HEK293 (cell line): ENCODE measurements around the gene KXD1.
A peak's percentile ranks its signal among the peaks of the same experiment; 100 is the strongest.

Source experiments
- BCL6B ChIP-seq: fragments of 450-650 bp; formaldehyde crosslinking; IDR thresholded peaks from 2 replicates; pipeline ENCODE4 v1.5.1; 2017; ENCODE audit warnings: missing biosample characterization, missing genetic modification characterization
- INSM2 ChIP-seq: fragments of 450-650 bp; formaldehyde crosslinking; IDR thresholded peaks from 2 replicates; pipeline ENCODE4 v1.5.1; 2016; ENCODE audit warnings: missing biosample characterization, missing genetic modification characterization
- KLF10 ChIP-seq: fragments of 450-650 bp; IDR thresholded peaks from 2 replicates; pipeline ENCODE4 v1.5.1; 2018; ENCODE audit warnings: missing biosample characterization, mild to moderate bottlenecking, missing genetic modification characterization
- OSR2 ChIP-seq: fragments of 450-650 bp; formaldehyde crosslinking; IDR thresholded peaks from 2 replicates; pipeline ENCODE4 v1.5.1; 2016; ENCODE audit warnings: missing biosample characterization, missing genetic modification characterization
- TRIM28 ChIP-seq: IDR thresholded peaks from 2 replicates; pipeline ENCODE4 v1.6.1; 2011; ENCODE audit warnings: low read length, control low read depth, borderline replicate concordance
- ZBTB1 ChIP-seq: fragments of 450-650 bp; formaldehyde crosslinking; IDR thresholded peaks from 2 replicates; pipeline ENCODE4 v1.5.1; 2016; ENCODE audit warnings: missing biosample characterization, missing genetic modification characterization
- ZBTB48 ChIP-seq: fragments of 450-650 bp; formaldehyde crosslinking; IDR thresholded peaks from 2 replicates; pipeline ENCODE4 v1.5.1; 2016; ENCODE audit warnings: missing biosample characterization, missing genetic modification characterization
- ZBTB49 ChIP-seq: fragments of 450-650 bp; formaldehyde crosslinking; IDR thresholded peaks from 2 replicates; pipeline ENCODE4 v1.5.1; 2016; ENCODE audit warnings: missing biosample characterization, missing genetic modification characterization, low read depth
- ZNF114 ChIP-seq: fragments of 450-650 bp; formaldehyde crosslinking; IDR thresholded peaks from 2 replicates; pipeline ENCODE4 v1.5.0; 2017; ENCODE audit warnings: missing biosample characterization, missing genetic modification characterization
- ZNF133 ChIP-seq: fragments of 450-650 bp; formaldehyde crosslinking; IDR thresholded peaks from 2 replicates; pipeline ENCODE4 v1.5.1; 2016; ENCODE audit warnings: missing biosample characterization, missing genetic modification characterization
- ZNF138 ChIP-seq: fragments of 450-650 bp; formaldehyde crosslinking; IDR thresholded peaks from 2 replicates; pipeline ENCODE4 v1.5.1; 2016; ENCODE audit warnings: missing biosample characterization, missing genetic modification characterization, borderline replicate concordance
- ZNF155 ChIP-seq: fragments of 450-650 bp; formaldehyde crosslinking; IDR thresholded peaks from 2 replicates; pipeline ENCODE4 v1.5.1; 2016; ENCODE audit warnings: missing biosample characterization, missing genetic modification characterization
- ZNF184 ChIP-seq: fragments of 450-650 bp; IDR thresholded peaks from 2 replicates; pipeline ENCODE4 v1.5.1; 2018; ENCODE audit warnings: missing biosample characterization, mild to moderate bottlenecking, missing genetic modification characterization
- ZNF2 ChIP-seq: fragments of 450-650 bp; formaldehyde crosslinking; IDR thresholded peaks from 2 replicates; pipeline ENCODE4 v1.5.1; 2016; ENCODE audit warnings: missing biosample characterization, missing genetic modification characterization
- ZNF23 ChIP-seq: fragments of 450-650 bp; formaldehyde crosslinking; IDR thresholded peaks from 2 replicates; pipeline ENCODE4 v1.5.1; 2016; ENCODE audit warnings: missing biosample characterization, missing genetic modification characterization, borderline replicate concordance
- ZNF239 ChIP-seq: fragments of 450-650 bp; formaldehyde crosslinking; IDR thresholded peaks from 2 replicates; pipeline ENCODE4 v1.5.1; 2016; ENCODE audit warnings: missing biosample characterization, missing genetic modification characterization
- ZNF24 ChIP-seq: fragments of 450-650 bp; formaldehyde crosslinking; IDR thresholded peaks from 2 replicates; pipeline ENCODE4 v1.5.1; 2016; ENCODE audit warnings: missing biosample characterization, missing genetic modification characterization
- ZNF248 ChIP-seq: fragments of 450-650 bp; formaldehyde crosslinking; IDR thresholded peaks from 2 replicates; pipeline ENCODE4 v1.5.1; 2017; ENCODE audit warnings: missing biosample characterization, missing genetic modification characterization
- ZNF274 ChIP-seq, 2 experiments: fragments of 200-500 bp in 1 of 2; fragments of 450-650 bp in 1 of 2; sonication (Bioruptor generic) in 1 of 2; formaldehyde crosslinking in 1 of 2; IDR thresholded peaks; 2 replicates each; pipeline versions ENCODE4 v1.5.1 to v1.6.1; 2014 to 2016; ENCODE audit warnings: borderline replicate concordance in 1 of 2, inconsistent platforms in 1 of 2, low read length in 1 of 2, missing biosample characterization in 1 of 2, missing genetic modification characterization in 1 of 2
- ZNF366 ChIP-seq: fragments of 450-650 bp; formaldehyde crosslinking; conservative IDR thresholded peaks from 2 replicates; pipeline ENCODE4 v1.5.1; 2016; ENCODE audit warnings: missing biosample characterization, missing genetic modification characterization
- ZNF37A ChIP-seq: fragments of 450-650 bp; IDR thresholded peaks from 2 replicates; pipeline ENCODE4 v1.5.1; 2018; ENCODE audit warnings: missing biosample characterization, missing genetic modification characterization
- ZNF394 ChIP-seq: fragments of 450-650 bp; formaldehyde crosslinking; IDR thresholded peaks from 2 replicates; pipeline ENCODE4 v1.5.1; 2016; ENCODE audit warnings: missing biosample characterization, missing genetic modification characterization, mild to moderate bottlenecking, moderate library complexity, borderline replicate concordance
- ZNF433 ChIP-seq: fragments of 450-650 bp; formaldehyde crosslinking; IDR thresholded peaks from 2 replicates; pipeline ENCODE4 v1.5.1; 2016; ENCODE audit warnings: missing biosample characterization, missing genetic modification characterization, low read depth
- ZNF473 ChIP-seq: fragments of 450-650 bp; formaldehyde crosslinking; IDR thresholded peaks from 2 replicates; pipeline ENCODE4 v1.5.1; 2017; ENCODE audit warnings: missing biosample characterization, missing genetic modification characterization
- ZNF510 ChIP-seq: fragments of 450-650 bp; formaldehyde crosslinking; IDR thresholded peaks from 2 replicates; pipeline ENCODE4 v1.5.1; 2018; ENCODE audit warnings: mild to moderate bottlenecking, missing genetic modification characterization, missing biosample characterization; ENCODE audit not compliant: insufficient replicate concordance
- ZNF548 ChIP-seq: fragments of 450-650 bp; formaldehyde crosslinking; IDR thresholded peaks from 2 replicates; pipeline ENCODE4 v1.5.1; 2016; ENCODE audit warnings: missing biosample characterization, missing genetic modification characterization
- ZNF600 ChIP-seq: fragments of 450-650 bp; formaldehyde crosslinking; IDR thresholded peaks from 2 replicates; pipeline ENCODE4 v1.5.1; 2016; ENCODE audit warnings: missing biosample characterization, missing genetic modification characterization
- ZNF610 ChIP-seq: fragments of 450-650 bp; formaldehyde crosslinking; IDR thresholded peaks from 2 replicates; pipeline ENCODE4 v1.5.1; 2016; ENCODE audit warnings: missing biosample characterization, missing genetic modification characterization, borderline replicate concordance
- ZNF701 ChIP-seq: fragments of 450-650 bp; formaldehyde crosslinking; IDR thresholded peaks from 2 replicates; pipeline ENCODE4 v1.5.1; 2016; ENCODE audit warnings: missing biosample characterization, missing genetic modification characterization
- ZNF791 ChIP-seq: fragments of 450-650 bp; formaldehyde crosslinking; IDR thresholded peaks from 2 replicates; pipeline ENCODE4 v1.5.1; 2016; ENCODE audit warnings: missing biosample characterization, missing genetic modification characterization
- ZSCAN30 ChIP-seq: fragments of 450-650 bp; IDR thresholded peaks from 2 replicates; pipeline ENCODE4 v1.5.1; 2018; ENCODE audit warnings: missing biosample characterization, mild to moderate bottlenecking, missing genetic modification characterization, moderate library complexity

The KXD1 gene

GRCh38 chr19:18557411-18558201 is at the start of gene KXD1 (continued):
- TF ChIP-seq BCL6B (no peak), ZNF548 (tag by site-specific recombination) (no peak), ZBTB49 (tag by site-specific recombination) (no peak), TRIM28 (0 out of 2 replicates have a peak, but pooled peaks have one; percentile 36), ZNF23 (tag by site-specific recombination) (no peak), ZBTB48 (tag by site-specific recombination) (no peak), ZNF248 (tag by site-specific recombination) (no peak), ZNF2 (tag by site-specific recombination) (peak; percentile 56; the same call in 1 of the 2 replicates), ZNF600 (0 out of 2 replicates have a peak, but pooled peaks have one; percentile 32), ZNF366 (no peak), OSR2 (tag by site-specific recombination) (no peak), ZNF37A (tag by site-specific recombination) (no peak), KLF10 (tag by site-specific recombination) (0 out of 2 replicates have a peak, but pooled peaks have one; percentile 32), ZNF394 (tag by site-specific recombination) (0 out of 2 replicates have a peak, but pooled peaks have one; percentile 32), INSM2 (tag by site-specific recombination) (0 out of 2 replicates have a peak, but pooled peaks have one; percentile 31), ZNF510 (tag by site-specific recombination) (no peak), ZNF138 (tag by site-specific recombination) (no peak), ZNF133 (tag by site-specific recombination) (no peak), ZSCAN30 (tag by site-specific recombination) (peak; percentile 92), ZNF433 (tag by site-specific recombination) (no peak), ZBTB1 (tag by site-specific recombination) (peak; percentile 86), ZNF701 (tag by site-specific recombination) (no peak), ZNF114 (tag by site-specific recombination) (no peak), ZNF791 (tag by site-specific recombination) (no peak), ZNF239 (tag by site-specific recombination) (peak; percentile 80; the same call in 1 of the 2 replicates), ZNF473 (tag by site-specific recombination) (no peak), ZNF184 (tag by site-specific recombination) (no peak), ZNF155 (tag by site-specific recombination) (no peak), ZNF274 (IDR thresholded peaks at IDR 0.05; ENCODE audit: low read length) (no peak), ZNF274 (tag by site-specific recombination; IDR thresholded peaks at IDR 0.05; ENCODE audit: borderline replicate concordance) (no peak), ZNF610 (tag by site-specific recombination) (no peak), ZNF24 (tag by site-specific recombination) (peak; percentile 90)
